Smooth muscle cell (in vitro differentiated cells): ENCODE measurements around the gene PPDPF. TPM values are rescaled to one million over a fixed set of nuclear protein-coding genes. Genes with fewer than 3 reads are reported as not detected.

Source experiments
- DNase-seq: peaks from one replicate; lab custom pipeline; 2025; ENCODE audit not compliant: unreplicated experiment; lab: John Stamatoyannopoulos, UW
- H2AFZ ChIP-seq: fragments of 200-600 bp; sonication (generic); 2 replicates; pipeline ENCODE4 v1.6.0; 2016; ENCODE audit warnings: antibody characterized with exemption, low read depth, mild to moderate bottlenecking
- H3F3A ChIP-seq: fragments of 200-600 bp; sonication (generic); 2 replicates; pipeline ENCODE4 v1.6.0; 2017; ENCODE audit warnings: antibody characterized with exemption, low read depth
- H3K27ac ChIP-seq: fragments of 200-600 bp; sonication (generic); 2 replicates; pipeline ENCODE4 v1.5.1; 2016; ENCODE audit warnings: low read depth, mild to moderate bottlenecking
- H3K27me3 ChIP-seq: fragments of 200-600 bp; sonication (generic); 2 replicates; pipeline ENCODE4 v1.6.1; 2016; ENCODE audit warnings: low read depth, mild to moderate bottlenecking
- H3K36me3 ChIP-seq: fragments of 200-600 bp; sonication (generic); 2 replicates; pipeline ENCODE4 v1.5.1; 2016; ENCODE audit warnings: low read depth
- H3K4me1 ChIP-seq: fragments of 200-600 bp; sonication (generic); 2 replicates; pipeline ENCODE4 v1.5.1; 2016; ENCODE audit warnings: low read depth
- H3K4me2 ChIP-seq: fragments of 200-600 bp; sonication (generic); 2 replicates; pipeline ENCODE4 v1.6.0; 2016; ENCODE audit warnings: mild to moderate bottlenecking
- H3K4me3 ChIP-seq: fragments of 200-600 bp; sonication (generic); 2 replicates; pipeline ENCODE4 v1.5.1; 2016; ENCODE audit warnings: mild to moderate bottlenecking
- H3K79me2 ChIP-seq: fragments of 200-600 bp; sonication (generic); 2 replicates; pipeline ENCODE4 v1.6.0; 2016; ENCODE audit warnings: low read depth, mild to moderate bottlenecking
- H3K9ac ChIP-seq: fragments of 200-600 bp; sonication (generic); 2 replicates; pipeline ENCODE4 v1.6.0; 2016; ENCODE audit warnings: low read depth
- H3K9me3 ChIP-seq: fragments of 200-600 bp; sonication (generic); replicated peaks from 2 replicates; pipeline ENCODE4 v1.5.1; 2016; ENCODE audit warnings: low read depth
- H4K20me1 ChIP-seq: fragments of 200-600 bp; sonication (generic); 2 replicates; pipeline ENCODE4 v1.6.0; 2016; ENCODE audit warnings: low read depth
- WGBS: methylation state at CpG from one replicate; pipeline ENCODE4 v1.1.7; 2016; ENCODE audit warnings: low lambda C conversion rate; 5-methylcytosine and 5-hydroxymethylcytosine counted together
- polyA plus RNA-seq: library from polyadenylated mRNA; unstranded; fragments of >200 nt; fragmentation: Nextera tagmentation; extraction: Ambion mirVana; gene quantifications from 2 replicates; pipeline ENCODE4 v1.2.1, GENCODE V29; 2016
- total RNA-seq: library from RNA; depleted of rRNA; stranded (reverse); fragments of >200 nt; gene quantifications from 2 replicates; pipeline ENCODE4 v1.2.3, GENCODE V29; 2014
- TF ChIP-seq, protein P1 (sequence below): fragments of 200-600 bp; sonication (generic); IDR thresholded peaks from 2 replicates; pipeline ENCODE4 v1.5.1; 2017; ENCODE audit warnings: borderline replicate concordance, mild to moderate bottlenecking, antibody characterized with exemption; ENCODE audit not compliant: insufficient read depth, poor library complexity, severe bottlenecking

The PPDPF gene
- total and polyA plus RNA-seq, 2 experiments from 2014 or later, result 118 to 365 TPM

DNA sequence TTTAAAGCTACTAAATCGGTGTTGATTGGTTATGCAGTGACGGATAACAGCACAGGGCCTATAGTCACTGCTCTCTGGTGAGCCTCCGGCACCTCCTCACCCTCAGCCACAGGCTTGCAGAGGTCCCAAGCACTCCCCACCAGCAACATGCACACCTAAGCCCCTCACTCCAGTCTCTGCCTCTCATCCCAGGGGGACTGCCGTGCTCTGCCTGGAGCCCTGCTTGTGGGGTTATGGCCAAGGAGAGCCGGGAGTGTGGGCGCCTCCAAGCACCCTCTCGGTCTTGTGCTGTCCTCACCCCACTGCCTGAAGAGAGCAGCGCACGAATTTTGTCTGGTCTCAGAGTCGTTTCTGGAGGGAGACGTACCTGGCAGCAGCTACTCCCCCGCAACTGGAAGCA, 14.8 kb upstream of the PPDPF start:
- H2AFZ ChIP-seq, result no peak overlapping the region
- WGBS, result 94% methylated on average over 12 of the region's 12 CpGs

DNA sequence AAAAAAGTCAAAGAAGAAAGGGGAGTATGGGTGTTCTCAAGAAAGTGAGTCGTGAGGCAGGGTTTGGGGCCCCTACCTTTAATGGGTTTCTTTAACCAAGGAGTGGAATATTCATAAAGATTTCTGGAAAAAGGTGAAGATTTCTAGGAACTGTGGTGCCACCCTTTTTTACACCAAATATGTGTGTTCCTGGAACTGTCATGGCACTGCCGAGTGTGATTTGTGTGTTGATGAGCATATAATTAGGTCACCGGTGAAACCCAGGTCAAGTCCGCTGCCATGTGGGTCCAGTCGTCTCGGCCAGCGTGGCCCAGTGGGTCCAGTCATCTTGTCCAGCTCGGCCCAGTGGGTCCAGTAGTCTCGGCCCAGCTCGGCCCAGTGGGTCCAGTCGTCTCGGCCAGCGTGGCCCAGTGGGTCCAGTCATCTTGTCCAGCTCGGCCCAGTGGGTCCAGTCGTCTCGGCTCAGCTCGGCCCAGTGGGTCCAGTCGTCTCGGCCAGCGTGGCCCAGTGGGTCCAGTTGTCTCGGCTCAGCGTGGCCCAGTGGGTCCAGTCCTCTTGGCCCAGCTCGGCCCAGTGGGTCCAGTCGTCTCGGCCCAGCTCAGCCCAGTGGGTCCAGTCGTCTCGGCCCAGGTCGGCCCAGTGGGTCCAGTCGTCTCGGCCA, 13.4 kb upstream of the PPDPF start:
- no peaks in the 10 kb centered on the region for H3K36me3 ChIP-seq
- H3K4me3 ChIP-seq, result no peak overlapping the region
- no peak for DNase-seq
- no peak overlapping the region for H2AFZ ChIP-seq
- TF ChIP-seq, protein P1, sequence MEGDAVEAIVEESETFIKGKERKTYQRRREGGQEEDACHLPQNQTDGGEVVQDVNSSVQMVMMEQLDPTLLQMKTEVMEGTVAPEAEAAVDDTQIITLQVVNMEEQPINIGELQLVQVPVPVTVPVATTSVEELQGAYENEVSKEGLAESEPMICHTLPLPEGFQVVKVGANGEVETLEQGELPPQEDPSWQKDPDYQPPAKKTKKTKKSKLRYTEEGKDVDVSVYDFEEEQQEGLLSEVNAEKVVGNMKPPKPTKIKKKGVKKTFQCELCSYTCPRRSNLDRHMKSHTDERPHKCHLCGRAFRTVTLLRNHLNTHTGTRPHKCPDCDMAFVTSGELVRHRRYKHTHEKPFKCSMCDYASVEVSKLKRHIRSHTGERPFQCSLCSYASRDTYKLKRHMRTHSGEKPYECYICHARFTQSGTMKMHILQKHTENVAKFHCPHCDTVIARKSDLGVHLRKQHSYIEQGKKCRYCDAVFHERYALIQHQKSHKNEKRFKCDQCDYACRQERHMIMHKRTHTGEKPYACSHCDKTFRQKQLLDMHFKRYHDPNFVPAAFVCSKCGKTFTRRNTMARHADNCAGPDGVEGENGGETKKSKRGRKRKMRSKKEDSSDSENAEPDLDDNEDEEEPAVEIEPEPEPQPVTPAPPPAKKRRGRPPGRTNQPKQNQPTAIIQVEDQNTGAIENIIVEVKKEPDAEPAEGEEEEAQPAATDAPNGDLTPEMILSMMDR, result no peak
- no peaks in the 10 kb centered on the region for H3K79me2 ChIP-seq
- WGBS, result 93% methylated on average over 30 of the region's 30 CpGs
- no peaks in the 10 kb centered on the region for H3K4me1 ChIP-seq
- H3K9ac ChIP-seq, result no peak overlapping the region
- no peaks in the 10 kb centered on the region for H3K9me3 ChIP-seq
- no peaks in the 10 kb centered on the region for H3K27me3 ChIP-seq
- no peaks in the 10 kb centered on the region for H4K20me1 ChIP-seq
- no peaks in the 10 kb centered on the region for H3F3A ChIP-seq
- H3K27ac ChIP-seq, result no peak overlapping the region
- H3K4me2 ChIP-seq, result no peak overlapping the region

More for the DNA sequence above, 14.8 kb upstream of the PPDPF start:
- Histone ChIP-seq H3K4me3 (no peak overlapping the region), H3K79me2 (no peaks in the 10 kb centered on the region), H3K9me3 (no peaks in the 10 kb centered on the region), H3K27ac (no peak overlapping the region), H4K20me1 (no peaks in the 10 kb centered on the region), H3F3A (no peaks in the 10 kb centered on the region), H3K36me3 (no peaks in the 10 kb centered on the region), H3K27me3 (no peaks in the 10 kb centered on the region), H3K4me2 (no peak overlapping the region), H3K9ac (no peak overlapping the region), H3K4me1 (no peaks in the 10 kb centered on the region)
- no peak for DNase-seq
- TF ChIP-seq, protein P1, result no peak

DNA sequence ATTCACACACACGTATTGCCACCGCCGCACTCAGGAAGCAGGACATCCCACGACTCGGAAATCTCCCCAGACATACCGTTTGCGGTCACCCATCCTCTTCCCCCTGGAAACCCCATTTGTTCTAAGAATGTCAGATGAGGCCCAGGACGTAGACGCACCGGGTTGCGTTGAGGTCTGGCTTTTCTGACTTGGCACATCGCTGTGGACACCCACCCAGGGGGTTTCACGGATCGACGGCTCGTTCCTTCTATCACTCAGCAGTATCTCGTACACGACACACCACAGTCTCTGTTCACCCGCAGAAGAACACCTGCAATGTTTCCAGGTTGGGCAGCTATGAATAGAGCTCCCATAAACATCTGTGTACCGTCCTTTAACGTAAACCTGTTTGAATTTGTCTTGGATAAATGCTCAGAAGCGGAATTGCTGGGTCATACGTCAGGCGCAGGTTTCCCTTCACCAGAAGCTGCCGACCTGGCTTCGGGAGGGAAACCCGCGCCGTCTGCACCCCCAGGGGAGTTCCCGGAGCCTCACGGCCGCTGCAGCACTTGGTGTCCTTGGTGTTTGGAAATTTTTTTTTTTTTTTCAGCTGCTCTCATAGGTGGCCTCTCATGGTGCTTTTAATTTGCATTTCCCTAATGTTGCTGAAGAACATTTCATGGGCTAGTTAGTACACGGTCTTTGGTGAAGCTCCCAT, 12.3 kb upstream of the PPDPF start:
- H3K4me1 ChIP-seq, result no peaks in the 10 kb centered on the region
- H3K36me3 ChIP-seq, result no peaks in the 10 kb centered on the region
- H3K27me3 ChIP-seq, result no peaks in the 10 kb centered on the region
- TF ChIP-seq, protein P1, result no peak
- no peak overlapping the region for H2AFZ ChIP-seq
- no peaks in the 10 kb centered on the region for H4K20me1 ChIP-seq
- no peak overlapping the region for H3K4me2 ChIP-seq
- H3K79me2 ChIP-seq, result no peaks in the 10 kb centered on the region
- no peak for DNase-seq
- no peak overlapping the region for H3K4me3 ChIP-seq
- H3K9me3 ChIP-seq, result no peaks in the 10 kb centered on the region
- 96% methylated on average over 33 of the region's 33 CpGs for WGBS
- no peak overlapping the region for H3K9ac ChIP-seq
- H3F3A ChIP-seq, result no peaks in the 10 kb centered on the region
- no peak overlapping the region for H3K27ac ChIP-seq

DNA sequence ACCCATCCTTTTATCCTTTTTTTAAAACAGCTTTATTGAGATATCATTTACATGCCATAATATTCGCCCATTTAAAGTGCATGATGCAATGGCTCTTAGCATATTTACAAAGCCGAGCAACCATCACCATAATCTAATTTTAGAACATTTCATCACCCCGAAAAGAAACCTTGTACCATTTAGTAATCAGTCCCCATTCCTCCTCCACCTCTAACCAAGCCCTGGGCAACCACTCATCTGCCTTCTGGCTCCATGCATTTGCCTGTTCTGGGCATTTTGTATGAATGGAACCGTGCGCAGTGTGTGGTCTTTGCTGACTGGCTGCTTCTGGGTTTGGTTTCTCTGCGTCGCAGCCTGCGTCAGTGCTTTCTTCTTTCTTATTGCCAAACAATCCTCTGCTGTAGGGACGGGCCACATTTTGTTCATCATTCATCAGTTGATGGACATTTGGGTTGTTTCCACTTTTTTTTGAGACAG, 11.4 kb upstream of the PPDPF start:
- TF ChIP-seq, protein P1, result no peak
- Histone ChIP-seq H3K4me1 (no peaks in the 10 kb centered on the region), H3K9me3 (no peaks in the 10 kb centered on the region), H2AFZ (no peak overlapping the region), H3K27me3 (no peaks in the 10 kb centered on the region), H3K9ac (no peak overlapping the region), H4K20me1 (no peaks in the 10 kb centered on the region), H3F3A (no peaks in the 10 kb centered on the region), H3K4me2 (no peak overlapping the region), H3K79me2 (no peaks in the 10 kb centered on the region), H3K36me3 (no peaks in the 10 kb centered on the region), H3K4me3 (no peak overlapping the region), H3K27ac (no peak overlapping the region)
- 92% methylated on average over 9 of the region's 9 CpGs for WGBS
- no peak for DNase-seq
